ENCODE data around the gene GSTO1.

GRCh38 chr10:104231784-104232612 lies 22.7 kb upstream of the GSTO1 start, which contains the start of gene CFAP43:
- TF ChIP-seq CTCF (IDR thresholded peaks at IDR 0.05; ENCODE audit: insufficient read depth, low read depth, low read length) (no peak), EZH2 (IDR thresholded peaks at IDR 0.05; ENCODE audit: insufficient read depth, low read length) (no peak)

Data from astrocyte (in vitro differentiated cells and primary cell).